ENCODE data around the gene KATNBL1. TPM values are rescaled to one million over a fixed set of nuclear protein-coding genes. Genes with fewer than 3 reads are reported as not detected.

KATNBL1 gene
- total RNA-seq, 1 donor, result 37.3 TPM

GRCh38 chr15:34241376-34242330 is 31.8 kb upstream of the KATNBL1 start:
- no peak overlapping the region for H3K4me2 ChIP-seq (ENCODE audit: insufficient read depth, low read length)
- H3K27ac ChIP-seq (ENCODE audit: low read depth, low read length), result peak overlapping the region; percentile 21
- H3K9me3 ChIP-seq (ENCODE audit: low read depth, low read length), result no peaks in the 10 kb centered on the region
- H2AFZ ChIP-seq (ENCODE audit: low read length), result no peak overlapping the region
- H3K4me3 ChIP-seq (ENCODE audit: insufficient read depth, low read length), result no peak overlapping the region
- peak; percentile 87 for DNase-seq (ENCODE audit: insufficient read length, low spot score, missing footprints)
- peaks cover 14% of the 10 kb centered on the region for H3K36me3 ChIP-seq (ENCODE audit: insufficient read depth, low read length)
- H3K27me3 ChIP-seq (ENCODE audit: insufficient read depth, low read length), result no peaks in the 10 kb centered on the region
- TF ChIP-seq, protein P1, sequence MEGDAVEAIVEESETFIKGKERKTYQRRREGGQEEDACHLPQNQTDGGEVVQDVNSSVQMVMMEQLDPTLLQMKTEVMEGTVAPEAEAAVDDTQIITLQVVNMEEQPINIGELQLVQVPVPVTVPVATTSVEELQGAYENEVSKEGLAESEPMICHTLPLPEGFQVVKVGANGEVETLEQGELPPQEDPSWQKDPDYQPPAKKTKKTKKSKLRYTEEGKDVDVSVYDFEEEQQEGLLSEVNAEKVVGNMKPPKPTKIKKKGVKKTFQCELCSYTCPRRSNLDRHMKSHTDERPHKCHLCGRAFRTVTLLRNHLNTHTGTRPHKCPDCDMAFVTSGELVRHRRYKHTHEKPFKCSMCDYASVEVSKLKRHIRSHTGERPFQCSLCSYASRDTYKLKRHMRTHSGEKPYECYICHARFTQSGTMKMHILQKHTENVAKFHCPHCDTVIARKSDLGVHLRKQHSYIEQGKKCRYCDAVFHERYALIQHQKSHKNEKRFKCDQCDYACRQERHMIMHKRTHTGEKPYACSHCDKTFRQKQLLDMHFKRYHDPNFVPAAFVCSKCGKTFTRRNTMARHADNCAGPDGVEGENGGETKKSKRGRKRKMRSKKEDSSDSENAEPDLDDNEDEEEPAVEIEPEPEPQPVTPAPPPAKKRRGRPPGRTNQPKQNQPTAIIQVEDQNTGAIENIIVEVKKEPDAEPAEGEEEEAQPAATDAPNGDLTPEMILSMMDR (IDR thresholded peaks at IDR 0.05; ENCODE audit: extremely low read depth, low read depth, low read length), result peak; percentile 78
- H4K20me1 ChIP-seq (ENCODE audit: insufficient read depth, low read length), result no peaks in the 10 kb centered on the region
- peaks cover 2% of the 10 kb centered on the region for H3K79me2 ChIP-seq (ENCODE audit: insufficient read depth, low read length)
- peaks cover 17% of the 10 kb centered on the region for H3K4me1 ChIP-seq (ENCODE audit: insufficient read depth, low read length)

- peaks cover 17% of the 10 kb centered on the region for H3K4me1 ChIP-seq (ENCODE audit: insufficient read depth, low read length)
- no peak overlapping the region for H3K27ac ChIP-seq (ENCODE audit: low read depth, low read length)
- H3K9me3 ChIP-seq (ENCODE audit: low read depth, low read length), result no peaks in the 10 kb centered on the region
- no peaks in the 10 kb centered on the region for H4K20me1 ChIP-seq (ENCODE audit: insufficient read depth, low read length)
- TF ChIP-seq, protein P1 (IDR thresholded peaks at IDR 0.05; ENCODE audit: extremely low read depth, low read depth, low read length), result no peak
- no peak for DNase-seq (ENCODE audit: insufficient read length, low spot score, missing footprints)
- no peaks in the 10 kb centered on the region for H3K27me3 ChIP-seq (ENCODE audit: insufficient read depth, low read length)
- no peak overlapping the region for H2AFZ ChIP-seq (ENCODE audit: low read length)
- H3K36me3 ChIP-seq (ENCODE audit: insufficient read depth, low read length), result peaks cover 24% of the 10 kb centered on the region
- no peak overlapping the region for H3K4me3 ChIP-seq (ENCODE audit: insufficient read depth, low read length)
- no peak overlapping the region for H3K4me2 ChIP-seq (ENCODE audit: insufficient read depth, low read length)
- peaks cover 2% of the 10 kb centered on the region for H3K79me2 ChIP-seq (ENCODE audit: insufficient read depth, low read length)
Measured at GRCh38 chr15:34240537-34240936, 30.6 kb upstream of the KATNBL1 start.

GRCh38 chr15:34239151-34239808 is 29.4 kb upstream of the KATNBL1 start:
- H3K79me2 ChIP-seq (ENCODE audit: insufficient read depth, low read length), result peaks cover 2% of the 10 kb centered on the region
- no peaks in the 10 kb centered on the region for H4K20me1 ChIP-seq (ENCODE audit: insufficient read depth, low read length)
- peak overlapping the region; percentile 41 for H3K4me3 ChIP-seq (ENCODE audit: insufficient read depth, low read length)
- H2AFZ ChIP-seq (ENCODE audit: low read length), result no peak overlapping the region
- peaks cover 17% of the 10 kb centered on the region for H3K4me1 ChIP-seq (ENCODE audit: insufficient read depth, low read length)
- H3K27ac ChIP-seq (ENCODE audit: low read depth, low read length), result peak overlapping the region; percentile 58
- no peaks in the 10 kb centered on the region for H3K9me3 ChIP-seq (ENCODE audit: low read depth, low read length)
- H3K4me2 ChIP-seq (ENCODE audit: insufficient read depth, low read length), result peak overlapping the region; percentile 66
- DNase-seq (ENCODE audit: insufficient read length, low spot score, missing footprints), result peak; percentile 94
- H3K36me3 ChIP-seq (ENCODE audit: insufficient read depth, low read length), result peaks cover 17% of the 10 kb centered on the region
- TF ChIP-seq, protein P1 (IDR thresholded peaks at IDR 0.05; ENCODE audit: extremely low read depth, low read depth, low read length), result no peak
- no peaks in the 10 kb centered on the region for H3K27me3 ChIP-seq (ENCODE audit: insufficient read depth, low read length)

- no peak for DNase-seq (ENCODE audit: insufficient read length, low spot score, missing footprints)
- TF ChIP-seq, protein P1 (IDR thresholded peaks at IDR 0.05; ENCODE audit: extremely low read depth, low read depth, low read length), result no peak
- Histone ChIP-seq H4K20me1 (ENCODE audit: insufficient read depth, low read length) (no peaks in the 10 kb centered on the region), H3K27me3 (ENCODE audit: insufficient read depth, low read length) (no peaks in the 10 kb centered on the region), H3K4me2 (ENCODE audit: insufficient read depth, low read length) (no peak overlapping the region), H3K79me2 (ENCODE audit: insufficient read depth, low read length) (peaks cover 2% of the 10 kb centered on the region), H3K27ac (ENCODE audit: low read depth, low read length) (no peak overlapping the region), H2AFZ (ENCODE audit: low read length) (no peak overlapping the region), H3K9me3 (ENCODE audit: low read depth, low read length) (no peaks in the 10 kb centered on the region), H3K4me1 (ENCODE audit: insufficient read depth, low read length) (peaks cover 5% of the 10 kb centered on the region), H3K4me3 (ENCODE audit: insufficient read depth, low read length) (no peak overlapping the region), H3K36me3 (ENCODE audit: insufficient read depth, low read length) (peaks cover 37% of the 10 kb centered on the region)
Measured at GRCh38 chr15:34233614-34234013, 23.7 kb upstream of the KATNBL1 start.
